Sigmoid colon (tissue), 7 donors: ENCODE results near the gene DDA1. TPM values are rescaled to one million over a fixed set of nuclear protein-coding genes. Genes with fewer than 3 reads are reported as not detected.
A peak's percentile ranks its signal among the peaks of the same experiment; 100 is the strongest.

Experiments used
- DNase-seq: peaks from one replicate; pipeline ENCODE4 v3.0.0-alpha.2; 2019
- H3K27ac ChIP-seq, 4 donors: fragments of 200-600 bp; sonication (generic); one replicate each; pipeline ENCODE4 v1.5.1; 2016 to 2019; ENCODE audit warnings: mild to moderate bottlenecking in 1 of 4
- H3K27me3 ChIP-seq, 3 donors: fragments of 200-600 bp; sonication (generic); one replicate each; pipeline ENCODE4 v1.5.1; 2019; ENCODE audit warnings: mild to moderate bottlenecking in 1 of 3
- H3K36me3 ChIP-seq, 4 donors: fragments of 200-600 bp; sonication (generic); one replicate each; pipeline ENCODE4 v1.5.1; 2016 to 2019
- H3K4me1 ChIP-seq, 4 donors: fragments of 200-600 bp; sonication (generic); one replicate each; pipeline ENCODE4 v1.5.1; 2017 to 2019
- H3K4me3 ChIP-seq, 4 donors: fragments of 200-600 bp; sonication (generic); one replicate each; pipeline ENCODE4 v1.5.1; 2017 to 2019; ENCODE audit warnings: mild to moderate bottlenecking in 2 of 4, moderate library complexity in 1 of 4
- H3K9me3 ChIP-seq, 4 donors: fragments of 200-600 bp in 3 of 4; sonication (generic) in 3 of 4; one replicate each; pipeline versions ENCODE4 v1.5.1 to v1.6.1; 2013 to 2019
- EP300 ChIP-seq, 4 donors: sonication (generic); formaldehyde crosslinking; IDR thresholded peaks; one replicate each; pipeline ENCODE4 v1.6.1; 2017; ENCODE audit warnings: antibody characterized with exemption in 4 of 4
- POLR2A ChIP-seq, 2 donors: fragments of 450-650 bp; IDR thresholded peaks; one replicate each; pipeline ENCODE4 v1.6.1; 2016; ENCODE audit warnings: antibody characterized with exemption in 2 of 2, mild to moderate bottlenecking in 2 of 2, moderate library complexity in 2 of 2
- POLR2AphosphoS5 ChIP-seq, 4 donors: sonication (generic); formaldehyde crosslinking; IDR thresholded peaks; one replicate each; pipeline ENCODE4 v1.6.1; 2017; ENCODE audit warnings: antibody characterized with exemption in 4 of 4
- WGBS, 2 donors: extraction: QIAGEN DNeasy Blood & Tissue Kit; methylation state at CpG; one replicate each; pipeline ENCODE4 v1.1.7; 2013; 5-methylcytosine and 5-hydroxymethylcytosine counted together
- intact Hi-C: fragments of 100-400 bp; cut with DNase I; formaldehyde crosslinking; loops from one replicate; pipeline ENCODE4 v1.15.1; 2023
- polyA plus RNA-seq, 3 donors: library from polyadenylated mRNA; stranded (reverse); fragments of 200-250 nt; gene quantifications; one replicate each; pipeline ENCODE4 v1.2.3, GENCODE V29; 2013
- total RNA-seq, 4 donors: library from RNA; depleted of rRNA; stranded (reverse); fragments of >200 nt; gene quantifications; one replicate each; pipeline ENCODE4 v1.1.0, GENCODE V29; 2016
- TF ChIP-seq, protein P1 (sequence below), 4 experiments: fragments of 450-650 bp in 3 of 4; fragments of 200-600 bp in 1 of 4; IDR thresholded peaks; one replicate each; pipeline ENCODE4 v1.5.1; 2016 to 2019; ENCODE audit warnings: antibody characterized with exemption in 4 of 4, mild to moderate bottlenecking in 3 of 4, moderate library complexity in 2 of 4
- donor health status: healthy with polysubstance abuse.
- donor health status: Bipolar disorder and iron deficiency.
- donor health status: healthy.

Gene DDA1
- total and polyA plus RNA-seq, 7 donors, result 6.1 to 101 (median 10.3) TPM

- intact Hi-C loops, result no loop called here
- Histone ChIP-seq H3K27me3 (peaks cover 0 to 5% (median 0%) of the 10 kb centered on the region in 3 donors), H3K27ac (no peak overlapping the region), H3K9me3 (no peaks in the 10 kb centered on the region), H3K4me1 (peaks cover 0 to 5% (median 0%) of the 10 kb centered on the region in 4 donors), H3K36me3 (peaks cover 9 to 69% (median 30%) of the 10 kb centered on the region in 4 donors), H3K4me3 (no peak overlapping the region)
- no peak for TF ChIP-seq EP300 (IDR thresholded peaks at IDR 0.05)
- TF ChIP-seq POLR2AphosphoS5 (IDR thresholded peaks at IDR 0.05), result no peak
- TF ChIP-seq, protein P1, sequence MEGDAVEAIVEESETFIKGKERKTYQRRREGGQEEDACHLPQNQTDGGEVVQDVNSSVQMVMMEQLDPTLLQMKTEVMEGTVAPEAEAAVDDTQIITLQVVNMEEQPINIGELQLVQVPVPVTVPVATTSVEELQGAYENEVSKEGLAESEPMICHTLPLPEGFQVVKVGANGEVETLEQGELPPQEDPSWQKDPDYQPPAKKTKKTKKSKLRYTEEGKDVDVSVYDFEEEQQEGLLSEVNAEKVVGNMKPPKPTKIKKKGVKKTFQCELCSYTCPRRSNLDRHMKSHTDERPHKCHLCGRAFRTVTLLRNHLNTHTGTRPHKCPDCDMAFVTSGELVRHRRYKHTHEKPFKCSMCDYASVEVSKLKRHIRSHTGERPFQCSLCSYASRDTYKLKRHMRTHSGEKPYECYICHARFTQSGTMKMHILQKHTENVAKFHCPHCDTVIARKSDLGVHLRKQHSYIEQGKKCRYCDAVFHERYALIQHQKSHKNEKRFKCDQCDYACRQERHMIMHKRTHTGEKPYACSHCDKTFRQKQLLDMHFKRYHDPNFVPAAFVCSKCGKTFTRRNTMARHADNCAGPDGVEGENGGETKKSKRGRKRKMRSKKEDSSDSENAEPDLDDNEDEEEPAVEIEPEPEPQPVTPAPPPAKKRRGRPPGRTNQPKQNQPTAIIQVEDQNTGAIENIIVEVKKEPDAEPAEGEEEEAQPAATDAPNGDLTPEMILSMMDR (IDR thresholded peaks at IDR 0.05), result no peak
- no peak for TF ChIP-seq POLR2A (IDR thresholded peaks at IDR 0.05)
- WGBS, 2 donors, result 83 to 93% methylated on average over 11 of the region's 11 CpGs
- DNase-seq, result no peak
These were observed 11.1 kb downstream of the DDA1 start for GRCh38 chr19:17320435-17320834.

- Histone ChIP-seq H3K4me1 (peaks cover 0 to 5% (median 0%) of the 10 kb centered on the region in 4 donors), H3K9me3 (no peaks in the 10 kb centered on the region), H3K36me3 (peaks cover 9 to 55% (median 22%) of the 10 kb centered on the region in 4 donors), H3K4me3 (no peak overlapping the region), H3K27ac (no peak overlapping the region), H3K27me3 (peaks cover 0 to 5% (median 0%) of the 10 kb centered on the region in 3 donors)
- DNase-seq, result no peak
- TF ChIP-seq, protein P1 (IDR thresholded peaks at IDR 0.05), result no peak
- TF ChIP-seq POLR2A (IDR thresholded peaks at IDR 0.05) (no peak), POLR2AphosphoS5 (IDR thresholded peaks at IDR 0.05) (no peak), EP300 (IDR thresholded peaks at IDR 0.05) (no peak)
- intact Hi-C loops, result no loop called here
- WGBS, 2 donors, result 89 to 93% methylated on average over 19 of the region's 19 CpGs
These were observed 12.5 kb downstream of the DDA1 start for GRCh38 chr19:17321655-17322489.

GRCh38 chr19:17322854-17323253, 13.5 kb downstream of the DDA1 start:
- DNase-seq, result peak; percentile 58
- WGBS, 2 donors, result 75 to 78% methylated on average over 10 of the region's 10 CpGs
- Histone ChIP-seq H3K27me3 (peaks cover 0 to 5% (median 0%) of the 10 kb centered on the region in 3 donors), H3K27ac (no peak overlapping the region), H3K4me3 (no peak overlapping the region), H3K36me3 (peaks cover 9 to 49% (median 21%) of the 10 kb centered on the region in 4 donors), H3K9me3 (no peaks in the 10 kb centered on the region), H3K4me1 (peaks cover 0 to 5% (median 3%) of the 10 kb centered on the region in 4 donors)
- intact Hi-C loops, result no loop called here
- TF ChIP-seq POLR2AphosphoS5 (IDR thresholded peaks at IDR 0.05) (no peak), EP300 (IDR thresholded peaks at IDR 0.05) (no peak), POLR2A (IDR thresholded peaks at IDR 0.05) (no peak)
- TF ChIP-seq, protein P1 (IDR thresholded peaks at IDR 0.05), result no peak

GRCh38 chr19:17323300-17323963, 14.1 kb downstream of the DDA1 start:
- no peak for TF ChIP-seq POLR2AphosphoS5 (IDR thresholded peaks at IDR 0.05)
- TF ChIP-seq, protein P1 (IDR thresholded peaks at IDR 0.05), result no peak
- WGBS, 2 donors, result 30 to 57% methylated on average over 56 of the region's 56 CpGs
- DNase-seq, result no peak
- H3K27me3 ChIP-seq, result peaks cover 0 to 8% (median 0%) of the 10 kb centered on the region in 3 donors
- no peaks in the 10 kb centered on the region for H3K9me3 ChIP-seq
- peaks cover 9 to 44% (median 21%) of the 10 kb centered on the region in 4 donors for H3K36me3 ChIP-seq
- intact Hi-C loops, result no loop called here
- no peak overlapping the region for H3K27ac ChIP-seq
- H3K4me1 ChIP-seq, result peaks cover 0 to 11% (median 8%) of the 10 kb centered on the region in 4 donors
- H3K4me3 ChIP-seq, result peak overlapping the region in 1 of 4 donors; percentile 28
